Measurements from ENCODE around the gene RHOF.

DNA sequence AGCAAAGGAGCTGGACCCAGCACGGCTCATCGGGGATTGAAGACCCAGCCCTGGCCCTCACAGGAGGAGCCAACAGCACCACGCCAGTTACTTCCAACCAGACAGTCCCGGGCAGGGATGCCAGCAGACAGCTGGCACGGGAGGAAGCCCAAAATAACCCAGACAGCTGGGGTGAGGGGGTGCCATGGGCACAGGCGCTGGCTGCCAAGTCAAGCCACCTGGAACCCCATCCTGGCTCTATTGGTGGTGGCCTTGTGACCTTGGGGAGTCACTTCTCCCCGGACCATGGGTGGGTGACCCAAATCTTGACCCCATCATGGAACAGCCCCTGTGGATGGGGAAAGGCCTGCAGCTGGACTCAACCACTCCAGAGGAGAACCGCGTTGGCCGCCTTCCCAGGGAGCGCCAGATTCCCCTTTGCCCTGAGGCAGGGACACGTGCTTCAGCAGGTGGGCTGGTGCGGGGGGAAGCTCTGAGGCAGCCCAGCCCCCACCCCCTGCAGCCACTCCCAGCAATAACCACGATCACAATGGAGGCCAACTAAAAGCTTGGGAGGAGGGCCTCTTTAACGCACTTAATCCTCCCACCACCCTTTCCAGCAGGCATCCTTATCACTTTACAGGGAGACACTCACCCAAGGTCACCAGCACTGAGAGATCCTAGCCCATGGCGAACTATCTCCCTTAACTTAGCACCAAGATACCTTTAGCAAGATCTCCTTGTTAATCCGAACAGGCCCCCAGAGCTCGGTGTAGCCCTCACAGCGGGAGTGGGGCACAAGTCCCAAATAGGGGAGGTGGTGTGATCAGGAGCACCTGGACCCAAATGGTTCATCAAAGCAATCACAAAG, 4.7 kb upstream of the RHOF start:
- TF ChIP-seq, protein P1, sequence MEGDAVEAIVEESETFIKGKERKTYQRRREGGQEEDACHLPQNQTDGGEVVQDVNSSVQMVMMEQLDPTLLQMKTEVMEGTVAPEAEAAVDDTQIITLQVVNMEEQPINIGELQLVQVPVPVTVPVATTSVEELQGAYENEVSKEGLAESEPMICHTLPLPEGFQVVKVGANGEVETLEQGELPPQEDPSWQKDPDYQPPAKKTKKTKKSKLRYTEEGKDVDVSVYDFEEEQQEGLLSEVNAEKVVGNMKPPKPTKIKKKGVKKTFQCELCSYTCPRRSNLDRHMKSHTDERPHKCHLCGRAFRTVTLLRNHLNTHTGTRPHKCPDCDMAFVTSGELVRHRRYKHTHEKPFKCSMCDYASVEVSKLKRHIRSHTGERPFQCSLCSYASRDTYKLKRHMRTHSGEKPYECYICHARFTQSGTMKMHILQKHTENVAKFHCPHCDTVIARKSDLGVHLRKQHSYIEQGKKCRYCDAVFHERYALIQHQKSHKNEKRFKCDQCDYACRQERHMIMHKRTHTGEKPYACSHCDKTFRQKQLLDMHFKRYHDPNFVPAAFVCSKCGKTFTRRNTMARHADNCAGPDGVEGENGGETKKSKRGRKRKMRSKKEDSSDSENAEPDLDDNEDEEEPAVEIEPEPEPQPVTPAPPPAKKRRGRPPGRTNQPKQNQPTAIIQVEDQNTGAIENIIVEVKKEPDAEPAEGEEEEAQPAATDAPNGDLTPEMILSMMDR (IDR thresholded peaks at IDR 0.05), result no peak
- TF ChIP-seq EZH2 (IDR thresholded peaks at IDR 0.05; ENCODE audit: borderline replicate concordance, insufficient read depth, low read depth, low read length, poor library complexity, severe bottlenecking), result no peak
